HepG2 (cell line): ENCODE data around the gene RTN4RL2. TPM values are rescaled to one million over a fixed set of nuclear protein-coding genes. Genes with fewer than 3 reads are reported as not detected.

Experiments
- BCL6 ChIP-seq: IDR thresholded peaks from 2 replicates; pipeline ENCODE4 v1.6.1; 2016; ENCODE audit warnings: missing genetic modification reagents, missing compliant biosample characterization
- CREB3 ChIP-seq: sonication (generic); formaldehyde crosslinking; IDR thresholded peaks from 2 replicates; pipeline ENCODE4 v1.5.0; 2020; ENCODE audit warnings: missing genetic modification reagents
- DMAP1 ChIP-seq: IDR thresholded peaks from 2 replicates; pipeline ENCODE4 v1.6.1; 2016
- EHMT2 ChIP-seq: fragments of 200-600 bp; sonication (generic); IDR thresholded peaks from 2 replicates; pipeline ENCODE4 v1.7.0; 2017; ENCODE audit warnings: antibody characterized with exemption, low read depth, low read length, borderline replicate concordance
- FOXM1 ChIP-seq: sonication (generic); formaldehyde crosslinking; IDR thresholded peaks from 2 replicates; pipeline ENCODE4 v1.5.0; 2020; ENCODE audit warnings: missing genetic modification reagents
- IKZF5 ChIP-seq: IDR thresholded peaks from 2 replicates; pipeline ENCODE4 v1.6.1; 2018; ENCODE audit warnings: missing genetic modification reagents, mild to moderate bottlenecking, missing compliant biosample characterization
- MAX ChIP-seq: IDR thresholded peaks from 2 replicates; pipeline ENCODE4 v1.6.1; 2012; ENCODE audit warnings: inconsistent platforms
- MLX ChIP-seq: IDR thresholded peaks from 2 replicates; pipeline ENCODE4 v1.6.1; 2016
- RARA ChIP-seq: IDR thresholded peaks from 2 replicates; pipeline ENCODE4 v1.6.1; 2016; ENCODE audit warnings: missing genetic modification reagents, missing compliant biosample characterization
- RFXANK ChIP-seq: IDR thresholded peaks from 2 replicates; pipeline ENCODE4 v1.6.1; 2016
- SP1 ChIP-seq, 2 experiments: fragments of 450-650 bp in 1 of 2; sonication (generic) in 1 of 2; formaldehyde crosslinking in 1 of 2; IDR thresholded peaks; 2 replicates each; pipeline versions ENCODE4 v1.4.0 to v1.6.1; 2016 to 2020; ENCODE audit warnings: missing genetic modification reagents in 1 of 2
- TBP ChIP-seq: sonication (generic); formaldehyde crosslinking; IDR thresholded peaks from 2 replicates; pipeline ENCODE4 v1.5.0; 2020; ENCODE audit warnings: missing genetic modification reagents
- YEATS2 ChIP-seq: sonication (generic); formaldehyde crosslinking; IDR thresholded peaks from 2 replicates; pipeline ENCODE4 v1.4.0; 2020; ENCODE audit warnings: missing genetic modification reagents, borderline replicate concordance
- ZBTB33 ChIP-seq: sonication (generic); formaldehyde crosslinking; IDR thresholded peaks from 2 replicates; pipeline ENCODE4 v1.4.0; 2020; ENCODE audit warnings: missing genetic modification reagents
- ZBTB38 ChIP-seq: sonication (generic); formaldehyde crosslinking; IDR thresholded peaks from 2 replicates; pipeline ENCODE4 v1.5.1; 2020; ENCODE audit warnings: mild to moderate bottlenecking, missing genetic modification reagents
- ZBTB4 ChIP-seq: sonication (generic); formaldehyde crosslinking; IDR thresholded peaks from 2 replicates; pipeline ENCODE4 v1.4.0; 2020; ENCODE audit warnings: missing genetic modification reagents, mild to moderate bottlenecking, borderline replicate concordance
- ZEB1 ChIP-seq: IDR thresholded peaks from 2 replicates; pipeline ENCODE4 v1.6.1; 2012; ENCODE audit warnings: mild to moderate bottlenecking, low read depth, inconsistent platforms; ENCODE audit not compliant: insufficient replicate concordance
- ZNF160 ChIP-seq: sonication (generic); formaldehyde crosslinking; IDR thresholded peaks from 2 replicates; pipeline ENCODE4 v1.8.0; 2022; ENCODE audit warnings: mild to moderate bottlenecking, inconsistent platforms, missing genetic modification reagents
- ZNF337 ChIP-seq: sonication (generic); formaldehyde crosslinking; IDR thresholded peaks from 2 replicates; pipeline ENCODE4 v1.5.1; 2020; ENCODE audit warnings: missing genetic modification reagents, low read depth, mild to moderate bottlenecking, borderline replicate concordance
- ZNF691 ChIP-seq: sonication (generic); formaldehyde crosslinking; IDR thresholded peaks from 2 replicates; pipeline ENCODE4 v1.4.0; 2020; ENCODE audit warnings: missing genetic modification reagents, low read depth, mild to moderate bottlenecking, borderline replicate concordance
- ZNF816 ChIP-seq: sonication (generic); formaldehyde crosslinking; IDR thresholded peaks from 2 replicates; pipeline ENCODE4 v1.8.0; 2022; ENCODE audit warnings: missing genetic modification reagents, mild to moderate bottlenecking, borderline replicate concordance
- polyA plus RNA-seq, 8 experiments: library from polyadenylated mRNA; depleted of rRNA in 3 of 8; stranded (reverse) in 7 of 8; unstranded in 1 of 8; fragments of >200 nt; fragmentation: Illumina TruSeq in 4 of 8; extraction: Trizol in 4 of 8; gene quantifications; 2 replicates each; pipeline versions ENCODE4 v1.2.1 to v1.2.3, GENCODE V29; 2011 to 2016; ENCODE audit warnings: low read depth in 4 of 8, missing spikeins in 1 of 8, mixed read lengths in 1 of 8; ENCODE audit not compliant: insufficient read depth in 1 of 8
- total RNA-seq, 5 experiments: library from RNA; depleted of rRNA; stranded (reverse); fragments of >200 nt; fragmentation: Illumina TruSeq; extraction: Trizol; gene quantifications; 2 replicates each; pipeline ENCODE4 v1.2.3, GENCODE V29; 2016; ENCODE audit warnings: low read depth in 1 of 5

The RTN4RL2 gene
- total and polyA plus RNA-seq, 2 of the 13 experiments (the other 11 are each of a cell fraction or from before 2014, with no cell fraction given): 1.3 to 4.3 TPM

- TF ChIP-seq CREB3 (CRISPR knock-in tag) (no peak), ZNF691 (CRISPR knock-in tag) (peak; percentile 40; the same call in 1 of the 2 replicates), ZNF816 (CRISPR knock-in tag) (no peak), ZNF160 (CRISPR knock-in tag) (no peak), ZBTB38 (no peak), MLX (no peak; the same call in 1 of the 2 replicates), TBP (CRISPR knock-in tag) (no peak), ZBTB33 (CRISPR knock-in tag) (no peak), FOXM1 (no peak), ZEB1 (peak; percentile 27), RFXANK (CRISPR knock-in tag) (no peak), ZBTB4 (CRISPR knock-in tag) (peak; percentile 10; the same call in 1 of the 2 replicates), ZNF337 (no peak), BCL6 (CRISPR knock-in tag) (peak; percentile 9; the same call in 1 of the 2 replicates), DMAP1 (no peak; the same call in 1 of the 2 replicates), YEATS2 (no peak), EHMT2 (no peak), RARA (CRISPR knock-in tag) (0 out of 2 replicates have a peak, but pooled peaks have one; percentile 34), MAX (peak; percentile 80), IKZF5 (CRISPR knock-in tag) (no peak), SP1 (IDR thresholded peaks at IDR 0.05) (no peak), SP1 (CRISPR knock-in tag; IDR thresholded peaks at IDR 0.05) (no peak)
Observed at GRCh38 chr11:57515332-57516060, 55.2 kb downstream of the RTN4RL2 start, which contains the start of gene SLC43A1 (continued).
